GM18868 (cell line): ENCODE results near the gene CARD6.
A peak's percentile ranks its signal among the peaks of the same experiment; 100 is the strongest.
"Not testable (repeated sequence)": the region's sequence is repeated elsewhere in the genome, so short reads cannot be mapped to it uniquely, and the experiment has no call there.

ENCODE experiments used
- ATAC-seq: cut with Tn5 transposase; IDR thresholded peaks from one replicate; pipeline ENCODE4 v1.9.1; 2021; ENCODE audit warnings: mild to moderate bottlenecking, moderate library complexity; ENCODE audit not compliant: unreplicated experiment

The CARD6 gene

GRCh38 chr5:40828690-40829661 lies 12.2 kb upstream of the CARD6 start:
- no peak for ATAC-seq

DNA sequence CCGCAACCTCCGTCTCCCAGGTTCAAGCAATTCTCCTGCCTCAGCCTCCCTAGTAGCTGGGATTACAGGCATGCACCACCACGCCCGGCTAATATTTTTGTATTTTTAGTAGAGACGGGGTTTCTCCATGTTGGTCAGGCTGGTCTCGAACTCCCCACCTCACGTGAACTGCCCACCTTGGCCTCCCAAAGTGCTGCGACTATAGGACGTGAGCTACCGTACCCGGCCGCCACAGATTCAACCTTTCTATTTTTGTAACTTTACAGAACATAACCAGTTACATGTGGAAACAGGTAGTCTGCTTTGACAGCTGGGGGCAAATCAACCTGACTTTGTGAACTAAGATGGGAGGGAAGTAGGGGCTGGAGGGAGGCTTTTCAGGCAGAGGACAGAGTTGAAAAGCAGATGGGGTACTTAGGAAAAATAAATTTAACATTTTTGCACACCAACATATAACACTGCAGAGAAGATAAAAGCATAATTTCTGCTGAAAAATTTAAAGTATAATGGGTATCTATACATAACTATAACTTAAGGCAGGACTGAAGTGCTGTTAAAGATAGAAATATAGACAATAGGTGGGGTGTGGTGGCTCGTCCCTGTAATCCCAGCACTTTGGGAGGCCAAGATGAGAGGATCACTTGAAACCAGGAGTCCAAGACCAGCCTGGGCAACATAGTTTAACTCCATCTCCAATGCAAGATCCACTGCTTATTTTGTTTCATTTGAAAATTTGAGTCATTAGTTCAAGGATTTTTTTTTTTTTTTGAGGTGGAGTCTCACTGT lies 11.2 kb upstream of the CARD6 start:
- no peak for ATAC-seq

DNA sequence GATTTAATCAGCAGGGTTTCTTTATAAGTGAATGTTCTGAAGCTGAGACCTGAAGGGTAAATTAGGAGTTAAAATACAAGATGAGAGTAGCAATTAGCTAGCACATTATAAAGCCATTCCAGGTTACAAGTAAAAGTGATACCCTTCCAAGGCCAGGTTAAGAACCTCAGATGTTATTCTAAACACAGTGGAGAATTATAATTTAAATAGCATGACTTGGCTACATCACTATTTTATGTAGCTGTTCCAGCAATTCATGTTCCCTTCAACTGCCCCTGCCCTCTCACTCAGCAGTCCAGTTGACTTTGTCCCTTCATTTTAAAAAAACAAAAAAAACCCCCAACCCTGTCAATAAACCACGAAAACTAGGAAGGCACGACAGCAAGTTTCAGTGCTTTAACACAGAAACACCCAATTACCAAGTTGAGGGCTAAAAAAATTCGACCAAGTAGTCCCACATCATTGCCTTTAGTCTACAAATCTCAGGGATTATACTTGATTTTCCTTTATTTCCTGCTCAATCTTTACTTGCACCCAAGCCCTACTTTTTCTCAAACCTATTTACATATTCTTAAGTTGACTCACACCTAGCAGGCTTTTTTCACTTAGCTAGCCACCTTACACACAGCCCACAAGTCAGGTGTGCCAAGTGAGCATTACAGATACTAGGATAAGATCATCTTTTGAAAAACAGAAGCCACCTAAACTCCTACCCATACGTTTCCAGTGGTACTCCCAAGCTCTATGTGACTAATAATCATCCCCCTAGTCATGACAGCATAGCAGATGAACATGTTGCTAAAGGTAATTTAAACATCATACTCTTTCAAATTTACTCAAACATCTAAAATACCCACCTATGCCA lies 9.6 kb upstream of the CARD6 start:
- ATAC-seq = peak; percentile 34

- no peak for ATAC-seq
Measured at GRCh38 chr5:40832345-40832744, 8.8 kb upstream of the CARD6 start.

GRCh38 chr5:40833712-40834229 lies 7.4 kb upstream of the CARD6 start:
- no peak for ATAC-seq

DNA sequence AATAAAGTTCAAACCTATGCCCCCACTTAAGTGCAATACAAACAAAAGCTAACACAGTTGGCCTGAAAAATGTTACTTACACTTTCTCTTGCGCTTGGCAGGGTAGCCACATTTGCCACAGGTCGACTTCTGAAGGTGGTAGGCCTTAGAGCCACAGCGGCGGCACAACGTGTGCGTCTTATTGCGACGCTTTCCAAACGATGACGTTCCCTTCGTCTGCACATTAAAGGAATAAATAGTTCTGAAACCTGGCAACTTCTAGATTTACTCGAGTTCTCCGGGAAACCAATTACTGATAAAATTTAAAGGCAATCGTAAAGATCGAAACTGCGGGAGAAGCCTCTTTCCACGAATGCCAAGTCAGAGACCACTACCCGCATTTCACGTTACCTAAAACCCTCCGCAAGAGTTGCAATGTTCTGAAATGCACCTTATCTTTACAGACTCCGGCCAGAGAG lies 6.7 kb upstream of the CARD6 start:
- no peak for ATAC-seq

DNA sequence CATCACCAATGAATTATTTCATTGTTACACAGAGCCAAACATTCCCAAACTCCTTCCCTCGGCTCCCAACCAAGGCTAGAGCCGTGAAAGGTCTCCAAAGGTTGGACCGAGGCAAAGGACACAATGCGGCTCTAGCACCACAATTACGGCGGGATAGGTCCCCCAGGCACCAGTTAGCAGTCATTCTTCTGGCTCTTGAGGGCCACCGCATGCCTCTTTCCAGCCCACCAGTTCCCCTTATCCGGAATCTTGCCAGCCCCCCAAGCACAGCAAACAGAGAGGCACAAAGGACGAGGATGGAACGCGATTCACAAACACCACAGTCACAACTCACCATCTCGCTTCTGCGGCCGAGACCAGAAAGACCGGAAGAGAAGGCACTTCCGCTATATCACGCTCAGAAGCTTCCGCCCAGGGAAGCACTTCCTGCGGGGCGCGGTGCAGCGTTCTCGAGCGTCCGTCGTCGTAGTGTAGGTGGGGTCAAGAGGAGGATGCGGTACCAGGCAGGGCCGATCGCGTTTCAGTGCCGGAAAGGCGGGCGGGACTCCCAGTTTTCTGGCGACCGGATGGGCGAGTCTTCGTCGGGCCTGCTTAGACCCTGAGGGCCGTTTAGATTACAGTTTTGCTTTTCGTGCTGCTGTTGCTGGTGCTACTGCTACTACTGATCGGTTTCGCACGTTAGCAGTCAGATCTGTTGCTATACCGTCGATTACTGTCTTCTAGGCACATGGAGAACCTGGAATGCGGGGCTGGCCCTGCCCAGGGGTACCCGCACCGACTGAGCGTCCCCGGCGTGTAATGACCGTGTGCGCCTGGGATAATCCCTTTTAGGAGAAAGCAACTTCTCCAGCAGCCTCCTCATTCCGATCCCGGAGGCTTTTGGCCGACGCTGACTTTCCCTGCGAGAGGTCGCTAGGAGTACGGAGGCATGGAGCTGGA lies 6.0 kb upstream of the CARD6 start, which contains the start of gene RPL37:
TSS of gene RPL37 (minus strand) at position 374 of the 939 bp plus-strand sequence. CDS start at position 337, 37 bp downstream.
- ATAC-seq = peak; percentile 96

- ATAC-seq = no peak
Measured at GRCh38 chr5:40838086-40838485, 3.1 kb upstream of the CARD6 start.

DNA sequence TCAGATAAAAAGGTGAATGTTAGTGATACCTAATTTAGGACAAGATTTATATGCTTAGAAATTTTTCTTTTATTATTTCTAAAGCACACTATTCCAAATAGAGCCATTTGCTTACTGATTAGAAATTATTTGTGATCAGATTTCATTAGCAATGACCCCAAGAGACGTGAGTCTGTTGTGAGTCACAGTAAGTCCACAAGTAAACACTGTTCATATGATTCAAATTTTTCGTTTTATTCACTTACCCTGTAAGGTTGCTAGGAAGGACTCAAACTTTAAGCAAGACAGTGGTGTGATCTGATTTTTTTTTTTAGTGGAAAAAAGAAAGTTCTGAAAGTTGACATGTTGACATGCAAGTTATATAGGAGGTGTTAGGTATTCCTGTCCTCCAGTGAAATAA lies 1.2 kb downstream of the CARD6 start:
- no peak for ATAC-seq

GRCh38 chr5:40844565-40844964 lies 3.4 kb downstream of the CARD6 start:
- no peak for ATAC-seq

GRCh38 chr5:40846371-40846770 lies 5.2 kb downstream of the CARD6 start:
- ATAC-seq = no peak

GRCh38 chr5:40847525-40847924 lies 6.4 kb downstream of the CARD6 start:
- ATAC-seq = no peak

- no peak for ATAC-seq
Measured at GRCh38 chr5:40853632-40854192, 12.5 kb downstream of the CARD6 start.

DNA sequence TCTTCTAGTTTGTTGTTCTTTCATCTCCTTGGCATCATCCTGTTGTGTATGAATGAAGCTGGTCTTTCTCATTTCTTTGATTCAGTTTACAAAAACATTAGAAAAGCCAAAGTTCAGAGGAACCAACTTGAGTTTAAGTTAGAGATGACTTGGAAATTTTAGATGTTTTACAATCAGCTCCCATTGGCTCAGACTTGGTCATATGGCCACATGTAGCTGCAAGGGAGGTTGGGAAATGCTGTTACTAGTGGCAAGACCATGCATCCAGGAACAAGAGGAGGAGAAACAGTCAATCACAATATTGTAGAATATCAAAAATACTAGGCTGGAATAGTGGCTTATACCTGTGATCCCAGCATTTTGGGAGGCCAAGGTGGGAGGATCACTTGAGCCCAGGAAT lies 19.5 kb downstream of the CARD6 start:
- ATAC-seq = no peak

GRCh38 chr5:40865004-40865403 lies 23.8 kb downstream of the CARD6 start:
- not testable (repeated sequence) for ATAC-seq

GRCh38 chr5:40866844-40867243 lies 25.7 kb downstream of the CARD6 start:
- no peak for ATAC-seq

DNA sequence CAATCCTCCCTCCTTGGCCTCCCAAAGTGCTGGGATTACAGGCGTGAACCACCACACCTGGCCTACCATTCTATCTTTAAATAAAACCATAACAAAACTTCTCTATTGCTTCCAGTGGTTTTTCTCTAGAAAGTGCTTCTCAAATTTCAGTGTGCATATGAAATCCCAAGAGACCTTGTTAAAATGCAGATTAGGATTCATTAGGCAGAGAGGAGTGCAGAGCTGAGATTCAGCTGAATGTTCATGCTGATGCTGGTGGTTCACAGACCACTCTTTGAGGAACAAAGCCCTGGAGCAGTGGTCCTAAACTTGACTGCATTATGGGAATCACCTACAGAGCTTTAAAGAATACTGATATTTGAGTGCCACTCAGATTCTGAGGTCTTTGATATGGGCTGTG lies 28.2 kb downstream of the CARD6 start:
- no peak for ATAC-seq

GRCh38 chr5:40871177-40871576 lies 30.0 kb downstream of the CARD6 start:
- ATAC-seq = no peak

GRCh38 chr5:40872253-40872652 lies 31.1 kb downstream of the CARD6 start:
- ATAC-seq = not testable (repeated sequence)
